NCI-H1417 (cell line): ENCODE results near the gene HRH2.
A peak's percentile ranks its signal among the peaks of the same experiment; 100 is the strongest.
"Not testable (repeated sequence)": the region's sequence is repeated elsewhere in the genome, so short reads cannot be mapped to it uniquely, and the experiment has no call there.

ENCODE experiments used
- DNase-seq, 3 experiments: peaks; one replicate each; lab custom pipeline; 2025; lab: John Stamatoyannopoulos, UW

HRH2 gene

GRCh38 chr5:175713930-175714329, 56.1 kb downstream of the HRH2 start:
- DNase-seq: no peak

- no peak for DNase-seq
These were observed 56.7 kb downstream of the HRH2 start for GRCh38 chr5:175714479-175715085.

GRCh38 chr5:175715627-175716522, 58.0 kb downstream of the HRH2 start:
- DNase-seq: no peak

DNA sequence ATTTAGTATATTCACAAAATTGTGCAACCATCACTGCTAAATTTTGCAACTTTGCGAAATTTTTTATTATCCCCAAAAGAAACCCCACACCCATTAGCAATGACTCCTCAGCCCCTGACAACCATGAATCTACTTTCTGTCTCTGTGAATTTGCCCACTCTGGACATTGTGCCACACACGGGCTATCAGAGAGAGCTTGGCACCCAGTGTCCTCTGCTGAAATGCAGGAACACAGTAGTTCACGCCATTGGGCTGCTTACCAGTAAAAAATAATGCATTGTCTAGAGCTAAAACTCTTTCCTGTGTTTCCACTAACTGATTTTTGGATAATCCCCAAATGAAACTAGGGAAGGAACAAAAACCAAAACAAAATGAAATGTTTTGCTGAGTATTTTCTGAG, 60.0 kb downstream of the HRH2 start:
- DNase-seq: no peak

DNA sequence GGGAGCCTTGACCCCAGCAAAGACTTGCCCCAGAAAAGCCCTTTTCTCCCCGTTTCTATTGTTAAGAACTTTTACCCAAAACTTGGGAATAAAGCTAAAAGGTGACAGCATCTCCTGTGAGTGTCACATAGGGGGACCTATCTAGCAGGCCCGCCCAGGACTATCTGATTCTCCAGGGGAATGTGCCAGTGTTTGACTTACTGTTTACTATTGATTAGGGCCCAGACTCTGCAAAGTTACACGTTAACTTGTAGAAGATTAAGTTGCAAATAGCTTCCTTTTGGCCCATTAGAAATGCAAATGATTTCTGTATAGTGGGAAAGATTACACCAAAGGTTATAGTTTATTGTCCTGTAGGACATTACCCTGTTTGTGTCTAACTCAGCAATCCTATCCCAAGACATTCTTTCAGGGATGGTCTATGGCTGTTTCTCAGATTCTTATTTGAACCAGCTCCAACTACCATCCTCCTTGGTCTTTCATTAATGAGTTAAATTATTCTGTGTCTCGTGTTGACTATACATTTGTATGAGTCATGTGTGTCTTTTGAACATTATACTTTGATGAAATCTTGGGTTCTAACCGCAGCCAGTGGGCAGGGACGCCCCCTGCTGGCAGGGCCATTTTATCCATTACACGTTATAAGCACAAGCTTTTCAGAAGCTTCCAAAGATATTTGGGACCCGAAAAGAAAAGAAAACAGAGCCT, 60.7 kb downstream of the HRH2 start:
- DNase-seq: peak; percentile 5 to 70 (median 36)

DNA sequence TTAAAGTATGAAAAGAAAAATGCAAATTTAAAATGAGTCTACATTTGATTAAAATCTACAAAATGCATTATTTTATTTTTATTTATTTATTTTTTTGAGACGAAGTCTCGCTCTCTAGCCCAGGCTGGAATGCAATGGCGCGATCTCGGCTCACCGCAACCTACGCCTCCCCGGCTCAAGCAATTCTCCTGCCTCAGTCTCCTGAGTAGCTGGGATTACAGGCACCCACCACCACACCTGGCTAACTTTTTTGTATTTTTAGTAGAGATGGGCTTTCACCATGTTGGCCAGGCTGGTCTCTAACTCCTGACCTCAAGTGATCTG, 61.2 kb downstream of the HRH2 start:
- not testable (repeated sequence) for DNase-seq

DNA sequence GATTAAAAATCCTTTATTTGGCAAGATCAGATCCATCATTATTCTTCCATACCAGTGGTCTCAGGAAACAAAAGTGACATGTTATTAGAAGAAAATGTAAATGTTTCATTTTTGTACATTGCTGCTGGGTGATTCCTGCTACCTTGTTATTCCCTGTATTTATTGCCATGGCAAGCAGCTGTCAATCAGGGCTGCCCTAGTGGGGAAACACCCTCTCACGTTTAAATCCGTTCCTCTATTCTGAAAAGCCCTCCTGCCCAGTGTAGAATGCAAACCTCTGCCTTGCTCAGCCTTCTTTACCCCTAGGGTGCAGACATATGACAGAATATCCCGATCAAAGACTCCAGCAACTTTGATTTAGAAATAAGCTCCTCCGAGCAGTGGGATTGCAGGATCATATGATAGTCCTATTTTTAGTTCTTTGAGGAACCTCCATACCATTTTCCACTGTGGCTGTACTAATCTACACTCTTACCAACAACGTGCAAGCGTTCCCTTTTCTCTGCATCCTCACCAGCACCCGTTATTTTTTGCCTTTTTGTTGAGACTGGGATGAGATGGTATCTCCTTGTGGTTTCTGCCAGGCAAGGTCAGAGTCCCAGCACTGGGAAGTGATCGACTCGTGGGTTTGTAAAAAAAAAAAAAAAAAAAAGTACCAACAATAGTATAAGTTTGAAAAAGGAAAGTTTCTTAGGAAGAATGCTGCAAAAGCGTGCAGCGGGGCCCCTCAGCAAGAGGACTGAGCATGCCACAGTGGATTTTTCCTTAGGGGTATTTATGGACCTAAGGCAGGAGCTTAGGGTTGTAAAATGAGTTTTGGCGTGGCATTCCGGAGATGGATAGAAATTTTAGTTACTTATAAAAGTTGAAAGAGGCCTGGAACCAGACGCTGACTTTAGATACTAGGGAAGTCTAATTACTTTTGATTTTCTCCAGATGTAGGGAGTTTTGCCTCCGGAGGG, 66.7 kb downstream of the HRH2 start:
- no peak for DNase-seq

GRCh38 chr5:175728316-175728715, 70.4 kb downstream of the HRH2 start:
- peak in 2 of 3 experiments; percentile 41 to 84 for DNase-seq

GRCh38 chr5:175728885-175729828, 71.3 kb downstream of the HRH2 start:
- DNase-seq: no peak

DNA sequence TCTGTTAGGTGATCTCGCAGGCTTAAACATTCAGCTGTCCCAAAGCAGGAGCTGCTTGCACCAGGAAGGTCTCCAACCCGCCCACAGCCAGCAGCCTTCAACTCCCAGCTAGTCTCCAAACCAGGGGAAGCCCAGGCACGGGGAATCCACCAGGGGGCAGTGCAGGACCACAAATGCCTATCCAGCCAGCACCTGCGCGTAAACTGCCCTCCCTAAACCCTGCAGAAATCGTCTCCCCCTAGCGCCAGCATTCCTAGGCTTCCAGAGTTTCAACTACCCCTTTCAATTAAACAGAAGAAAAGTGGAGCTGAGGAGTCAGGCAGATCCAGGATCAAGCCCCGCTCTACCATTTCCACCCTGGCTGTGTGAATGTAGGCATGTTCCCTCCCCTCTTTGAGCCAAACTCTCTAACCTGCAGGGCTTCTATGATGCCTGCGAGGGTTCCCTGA, 72.0 kb downstream of the HRH2 start:
- peak; percentile 70 to 92 (median 87) for DNase-seq

- DNase-seq: no peak
These were observed 73.3 kb downstream of the HRH2 start for GRCh38 chr5:175731172-175731571.

GRCh38 chr5:175731756-175732465, 74.0 kb downstream of the HRH2 start:
- peak in 1 of 3 experiments; percentile 6 for DNase-seq

GRCh38 chr5:175733017-175733416, 75.1 kb downstream of the HRH2 start:
- peak in 1 of 3 experiments; percentile 1 for DNase-seq

- DNase-seq: no peak
These were observed 76.1 kb downstream of the HRH2 start for GRCh38 chr5:175734016-175734415.

DNA sequence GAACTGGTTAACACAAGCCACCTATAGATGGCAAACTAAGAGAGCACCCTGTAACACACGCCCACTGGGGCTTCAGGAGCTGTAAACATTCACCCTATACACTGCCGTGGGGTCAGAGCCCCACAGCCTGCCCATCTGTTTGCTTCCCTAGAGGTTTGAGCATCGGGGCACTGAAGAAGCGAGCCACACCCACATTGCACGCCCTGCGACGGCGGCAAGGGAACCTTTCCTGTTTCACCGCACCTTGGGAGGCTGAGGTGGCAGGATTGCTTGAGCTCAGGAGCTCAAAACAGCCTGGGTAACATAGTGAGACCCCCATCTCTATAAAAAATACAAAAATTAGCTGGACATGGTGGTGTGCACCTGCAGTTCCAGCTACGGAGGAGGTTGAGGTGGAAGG, 76.6 kb downstream of the HRH2 start:
- no peak for DNase-seq

DNA sequence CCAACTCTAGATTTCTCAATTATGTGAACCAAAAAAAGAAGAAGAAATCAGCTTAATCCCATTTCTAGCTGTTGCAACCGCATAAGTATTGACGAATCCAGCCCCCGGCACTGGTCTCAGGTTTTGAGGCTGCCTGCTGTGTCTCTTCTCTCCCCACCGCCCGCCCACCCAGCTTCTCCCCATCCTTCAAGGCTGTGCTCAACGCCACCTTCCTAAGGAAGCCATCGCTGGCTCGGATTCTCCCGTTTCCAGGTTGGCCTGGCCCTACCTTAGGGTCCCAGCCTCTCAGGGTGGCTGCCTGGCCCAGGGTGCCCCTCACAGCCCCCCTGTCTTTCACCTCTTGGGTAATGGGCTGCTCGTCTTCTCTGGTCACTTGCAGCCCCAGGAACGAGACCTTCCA, 77.8 kb downstream of the HRH2 start:
- no peak for DNase-seq

DNA sequence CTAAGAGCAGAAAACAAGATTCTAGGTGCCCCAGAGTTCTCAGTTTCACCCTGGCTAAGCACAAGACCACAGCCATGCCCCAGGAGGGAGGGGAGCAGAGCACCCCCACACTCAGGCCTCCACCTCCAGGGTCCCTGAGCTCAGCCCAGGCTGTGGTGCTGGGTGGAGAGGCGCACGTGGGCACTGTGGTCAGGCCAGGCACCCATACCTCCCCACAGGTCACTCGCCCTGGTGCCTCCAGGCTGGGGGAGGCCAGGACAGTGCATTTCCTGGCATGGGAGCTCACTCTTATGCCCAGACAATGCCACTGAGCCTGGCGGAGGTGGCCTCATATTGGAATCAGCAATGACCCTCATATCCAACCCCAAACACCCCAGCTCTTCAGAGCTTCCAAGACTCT, 78.8 kb downstream of the HRH2 start:
- DNase-seq: no peak

DNA sequence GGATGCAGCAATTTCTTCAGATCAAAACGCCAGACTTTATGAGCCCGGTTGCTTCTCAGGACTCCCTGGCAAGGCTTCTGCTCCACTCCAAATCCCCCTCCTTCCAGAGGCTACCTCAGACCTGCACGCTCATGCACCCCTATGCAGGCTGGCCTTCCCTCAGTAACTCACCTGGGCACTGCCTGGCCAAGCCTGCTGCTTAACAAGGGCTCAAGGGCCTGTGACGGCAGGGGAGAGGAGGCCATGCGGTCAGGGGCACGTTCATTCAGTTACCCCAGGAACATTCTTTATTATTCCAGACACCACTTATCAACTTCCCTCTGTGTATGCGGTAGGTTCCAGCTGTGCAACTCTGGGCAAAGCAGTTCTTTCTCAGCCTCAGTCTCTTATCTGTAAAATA, 79.6 kb downstream of the HRH2 start:
- no peak for DNase-seq

GRCh38 chr5:175738126-175738525, 80.3 kb downstream of the HRH2 start:
- DNase-seq: no peak

- no peak for DNase-seq
These were observed 80.8 kb downstream of the HRH2 start for GRCh38 chr5:175738602-175739133.
